Peyer's patch (tissue), 4 donors: Measurements from ENCODE around the gene GIPC2. TPM values are rescaled to one million over a fixed set of nuclear protein-coding genes. Genes with fewer than 3 reads are reported as not detected.

Experiments used
- DNase-seq, 3 donors: peaks; one replicate each; pipeline ENCODE4 v3.0.0-alpha.2; 2017 to 2019
- H3K27ac ChIP-seq, 4 donors: fragments of 200-600 bp; sonication (generic); one replicate each; pipeline ENCODE4 v1.5.1; 2016 to 2019
- H3K27me3 ChIP-seq, 2 donors: fragments of 200-600 bp; sonication (generic); one replicate each; pipeline ENCODE4 v1.5.1; 2019
- H3K36me3 ChIP-seq, 3 donors: fragments of 200-600 bp; sonication (generic); one replicate each; pipeline ENCODE4 v1.5.1; 2016 to 2019
- H3K4me1 ChIP-seq, 4 donors: fragments of 200-600 bp; sonication (generic); one replicate each; pipeline ENCODE4 v1.5.1; 2016 to 2019
- H3K4me3 ChIP-seq, 4 donors: fragments of 200-600 bp; sonication (generic); 1 replicate in 3 of 4; 2 replicates in 1 of 4; pipeline ENCODE4 v1.5.1; 2016 to 2019; ENCODE audit warnings: mild to moderate bottlenecking in 1 of 4
- H3K9me3 ChIP-seq, 4 donors: fragments of 200-600 bp; sonication (generic); one replicate each; pipeline ENCODE4 v1.5.1; 2016 to 2019; ENCODE audit warnings: mild to moderate bottlenecking in 1 of 4
- CTCF ChIP-seq, 6 experiments: fragments of 450-650 bp in 4 of 6; fragments of 200-600 bp in 2 of 6; sonication (generic) in 1 of 6; IDR thresholded peaks; one replicate each; pipeline ENCODE4 v1.5.1; 2017 to 2019; ENCODE audit warnings: antibody characterized with exemption in 6 of 6, mild to moderate bottlenecking in 3 of 6, moderate library complexity in 1 of 6
- POLR2A ChIP-seq, 2 donors: fragments of 450-650 bp; IDR thresholded peaks; one replicate each; pipeline ENCODE4 v1.5.1; 2017; ENCODE audit warnings: antibody characterized with exemption in 2 of 2, mild to moderate bottlenecking in 2 of 2, moderate library complexity in 2 of 2
- total RNA-seq, 4 donors: library from RNA; depleted of rRNA; stranded (reverse); fragments of >200 nt; gene quantifications; one replicate each; pipeline ENCODE4 v1.1.0, GENCODE V29; 2016

GIPC2 gene
- total RNA-seq, 4 donors from 2014 or later, result 21.5 to 103 (median 52.2) TPM

- Histone ChIP-seq H3K4me1 (peaks cover 0 to 15% (median 0%) of the 10 kb centered on the region in 4 donors), H3K27ac (peak within 1 kb of the TSS; percentile 64 to 88 (median 79)), H3K9me3 (no peaks in the 10 kb centered on the region), H3K4me3 (peak within 1 kb of the TSS; percentile 36 to 55 (median 48)), H3K27me3 (no peaks in the 10 kb centered on the region), H3K36me3 (no peaks in the 10 kb centered on the region)
- TF ChIP-seq POLR2A (IDR thresholded peaks at IDR 0.05), result peak; percentile 94 to 99
- TF ChIP-seq CTCF (IDR thresholded peaks at IDR 0.05), result no peak
- peak in 2 of 3 donors; percentile 87 to 91 for DNase-seq
Observed at GRCh38 chr1:78004719-78005447, 40.9 kb upstream of the GIPC2 start, which contains the start of gene DNAJB4. TSS of gene DNAJB4 (plus strand) at chr1:78004939. CDS start at chr1:78005111, 172 bp downstream.

GRCh38 chr1:78005448-78005722 is 40.4 kb upstream of the GIPC2 start:
- no peaks in the 10 kb centered on the region for H3K9me3 ChIP-seq
- TF ChIP-seq POLR2A (IDR thresholded peaks at IDR 0.05) (no peak), CTCF (IDR thresholded peaks at IDR 0.05) (no peak)
- peaks cover 0 to 15% (median 0%) of the 10 kb centered on the region in 4 donors for H3K4me1 ChIP-seq
- H3K4me3 ChIP-seq, result peak overlapping the region; percentile 36 to 55 (median 48)
- no peaks in the 10 kb centered on the region for H3K36me3 ChIP-seq
- H3K27me3 ChIP-seq, result no peaks in the 10 kb centered on the region
- no peak for DNase-seq
- peak overlapping the region; percentile 64 to 88 (median 79) for H3K27ac ChIP-seq

GRCh38 chr1:78005755-78006154 is 40.0 kb upstream of the GIPC2 start:
- H3K4me3 ChIP-seq, result peak overlapping the region in 3 of 4 donors; percentile 43 to 55 (median 54)
- H3K9me3 ChIP-seq, result no peaks in the 10 kb centered on the region
- TF ChIP-seq POLR2A (IDR thresholded peaks at IDR 0.05) (peak; percentile 15 to 43), CTCF (IDR thresholded peaks at IDR 0.05) (no peak)
- no peak for DNase-seq
- no peaks in the 10 kb centered on the region for H3K27me3 ChIP-seq
- peak overlapping the region; percentile 64 to 88 (median 79) for H3K27ac ChIP-seq
- H3K4me1 ChIP-seq, result peaks cover 0 to 15% (median 0%) of the 10 kb centered on the region in 4 donors
- H3K36me3 ChIP-seq, result no peaks in the 10 kb centered on the region

GRCh38 chr1:78006521-78006920 is 39.2 kb upstream of the GIPC2 start:
- Histone ChIP-seq H3K9me3 (no peaks in the 10 kb centered on the region), H3K27me3 (no peaks in the 10 kb centered on the region), H3K4me1 (peaks cover 0 to 15% (median 0%) of the 10 kb centered on the region in 4 donors), H3K4me3 (peak overlapping the region in 3 of 4 donors; percentile 43 to 55 (median 54)), H3K27ac (peak overlapping the region in 3 of 4 donors; percentile 36 to 88 (median 83)), H3K36me3 (no peaks in the 10 kb centered on the region)
- TF ChIP-seq POLR2A (IDR thresholded peaks at IDR 0.05) (no peak), CTCF (IDR thresholded peaks at IDR 0.05) (no peak)
- no peak for DNase-seq

- H3K27ac ChIP-seq, result no peak overlapping the region
- TF ChIP-seq POLR2A (IDR thresholded peaks at IDR 0.05) (no peak), CTCF (IDR thresholded peaks at IDR 0.05) (no peak)
- no peak for DNase-seq
- H3K36me3 ChIP-seq, result no peaks in the 10 kb centered on the region
- H3K4me3 ChIP-seq, result peak overlapping the region in 2 of 4 donors; percentile 1 to 55
- H3K27me3 ChIP-seq, result no peaks in the 10 kb centered on the region
- H3K4me1 ChIP-seq, result peaks cover 0 to 15% (median 0%) of the 10 kb centered on the region in 4 donors
- H3K9me3 ChIP-seq, result no peaks in the 10 kb centered on the region
Observed at GRCh38 chr1:78007677-78008341, 38.0 kb upstream of the GIPC2 start.
